GM12878 (cell line): ENCODE data around the gene SFT2D2. TPM values are rescaled to one million over a fixed set of nuclear protein-coding genes. Genes with fewer than 3 reads are reported as not detected.

Experiments used
- EED ChIP-seq: sonication (generic); IDR thresholded peaks from 2 replicates; pipeline ENCODE4 v1.6.1; 2016; ENCODE audit warnings: antibody characterized with exemption, low read depth
- FOXK2 ChIP-seq: fragments of 450-650 bp; IDR thresholded peaks from 2 replicates; pipeline ENCODE4 v1.6.1; 2017; ENCODE audit warnings: mild to moderate bottlenecking, moderate library complexity
- JUNB ChIP-seq: IDR thresholded peaks from 2 replicates; pipeline ENCODE4 v1.6.1; 2016; ENCODE audit warnings: antibody characterized with exemption, mild to moderate bottlenecking
- MEF2A ChIP-seq: IDR thresholded peaks from 2 replicates; pipeline ENCODE4 v1.6.1; 2011; ENCODE audit warnings: low read depth, mild to moderate bottlenecking, low read length, moderate library complexity; ENCODE audit not compliant: insufficient read depth
- MTA3 ChIP-seq: IDR thresholded peaks from 2 replicates; pipeline ENCODE4 v1.6.1; 2012; ENCODE audit warnings: low read length, inconsistent platforms, borderline replicate concordance
- NFIC ChIP-seq: IDR thresholded peaks from 2 replicates; pipeline ENCODE4 v1.6.1; 2012; ENCODE audit warnings: low read depth, mild to moderate bottlenecking, inconsistent platforms, low read length, moderate library complexity
- NR2C2 ChIP-seq: IDR thresholded peaks from 2 replicates; pipeline ENCODE4 v1.6.1; 2011; ENCODE audit warnings: borderline replicate concordance, low read depth; ENCODE audit not compliant: control insufficient read depth, insufficient read length
- RUNX3 ChIP-seq: IDR thresholded peaks from 2 replicates; pipeline ENCODE4 v1.6.1; 2012; ENCODE audit warnings: low read length, inconsistent platforms
- SPI1 ChIP-seq: IDR thresholded peaks from 2 replicates; pipeline ENCODE4 v1.6.1; 2011; ENCODE audit warnings: low read depth, mild to moderate bottlenecking, low read length, moderate library complexity, borderline replicate concordance; ENCODE audit not compliant: insufficient read depth
- SREBF2 ChIP-seq: IDR thresholded peaks from 2 replicates; pipeline ENCODE4 v1.6.1; 2012; ENCODE audit warnings: mild to moderate bottlenecking, low read length
- YBX1 ChIP-seq: fragments of 450-650 bp; IDR thresholded peaks from 2 replicates; pipeline ENCODE4 v1.6.1; 2016; ENCODE audit warnings: antibody characterized with exemption
- YY1 ChIP-seq: IDR thresholded peaks from 2 replicates; pipeline ENCODE4 v1.6.1; 2011; ENCODE audit warnings: low read depth, mild to moderate bottlenecking, low read length
- ZNF217 ChIP-seq: fragments of 450-650 bp; IDR thresholded peaks from 2 replicates; pipeline ENCODE4 v1.6.1; 2017; ENCODE audit warnings: antibody characterized with exemption, mild to moderate bottlenecking
- polyA plus RNA-seq, 11 experiments: library from polyadenylated mRNA; depleted of rRNA in 4 of 11; unstranded in 6 of 11; stranded (reverse) in 5 of 11; fragments of >200 nt; fragmentation: Nextera tagmentation in 4 of 11; fragmentation: Illumina TruSeq in 1 of 11; extraction: Ambion mirVana in 4 of 11; extraction: Trizol in 1 of 11; gene quantifications; 1 replicate in 1 of 11; 2 replicates in 10 of 11; pipeline versions ENCODE4 v1.2.1 to v1.2.3, GENCODE V29; 2011 to 2016; ENCODE audit warnings: inconsistent platforms in 2 of 11, missing spikeins in 2 of 11, low read depth in 1 of 11
- total RNA-seq, 4 experiments: library from RNA; depleted of rRNA in 3 of 4; stranded (reverse); fragments of >200 nt in 3 of 4; fragmentation: Illumina TruSeq in 1 of 4; extraction: Trizol in 1 of 4; gene quantifications; 2 replicates each; pipeline versions ENCODE4 v1.2.1 to v1.2.3, GENCODE V29; 2013 to 2021
- TF ChIP-seq, protein P1 (sequence below): fragments of 450-650 bp; IDR thresholded peaks from 2 replicates; pipeline ENCODE4 v1.6.1; 2017; ENCODE audit warnings: antibody characterized with exemption, mild to moderate bottlenecking, moderate library complexity
- TF ChIP-seq, protein P2 (sequence below): IDR thresholded peaks from 2 replicates; pipeline ENCODE4 v1.6.1; 2012; ENCODE audit warnings: low read depth, low read length, improper control_type of control experiment
- TF ChIP-seq, protein P3 (sequence below): fragments of 450-650 bp; IDR thresholded peaks from 2 replicates; pipeline ENCODE4 v1.6.1; 2017; ENCODE audit warnings: borderline replicate concordance

Gene SFT2D2
- total and polyA plus RNA-seq, 10 of the 15 experiments (the other 5 are each of a cell fraction or from before 2014, with no cell fraction given), result 5.6 to 49.6 (median 24.9) TPM

GRCh38 chr1:168273575-168273974 is 47.8 kb downstream of the SFT2D2 start (continued):
- TF ChIP-seq, protein P1, sequence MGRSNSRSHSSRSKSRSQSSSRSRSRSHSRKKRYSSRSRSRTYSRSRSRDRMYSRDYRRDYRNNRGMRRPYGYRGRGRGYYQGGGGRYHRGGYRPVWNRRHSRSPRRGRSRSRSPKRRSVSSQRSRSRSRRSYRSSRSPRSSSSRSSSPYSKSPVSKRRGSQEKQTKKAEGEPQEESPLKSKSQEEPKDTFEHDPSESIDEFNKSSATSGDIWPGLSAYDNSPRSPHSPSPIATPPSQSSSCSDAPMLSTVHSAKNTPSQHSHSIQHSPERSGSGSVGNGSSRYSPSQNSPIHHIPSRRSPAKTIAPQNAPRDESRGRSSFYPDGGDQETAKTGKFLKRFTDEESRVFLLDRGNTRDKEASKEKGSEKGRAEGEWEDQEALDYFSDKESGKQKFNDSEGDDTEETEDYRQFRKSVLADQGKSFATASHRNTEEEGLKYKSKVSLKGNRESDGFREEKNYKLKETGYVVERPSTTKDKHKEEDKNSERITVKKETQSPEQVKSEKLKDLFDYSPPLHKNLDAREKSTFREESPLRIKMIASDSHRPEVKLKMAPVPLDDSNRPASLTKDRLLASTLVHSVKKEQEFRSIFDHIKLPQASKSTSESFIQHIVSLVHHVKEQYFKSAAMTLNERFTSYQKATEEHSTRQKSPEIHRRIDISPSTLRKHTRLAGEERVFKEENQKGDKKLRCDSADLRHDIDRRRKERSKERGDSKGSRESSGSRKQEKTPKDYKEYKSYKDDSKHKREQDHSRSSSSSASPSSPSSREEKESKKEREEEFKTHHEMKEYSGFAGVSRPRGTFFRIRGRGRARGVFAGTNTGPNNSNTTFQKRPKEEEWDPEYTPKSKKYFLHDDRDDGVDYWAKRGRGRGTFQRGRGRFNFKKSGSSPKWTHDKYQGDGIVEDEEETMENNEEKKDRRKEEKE, result no peak
- no peak for TF ChIP-seq NR2C2
- peak; percentile 97 for TF ChIP-seq RUNX3
- TF ChIP-seq ZNF217, result no peak
- no peak for TF ChIP-seq SREBF2
- no peak for TF ChIP-seq YY1
- TF ChIP-seq MTA3, result no peak
- TF ChIP-seq, protein P2, sequence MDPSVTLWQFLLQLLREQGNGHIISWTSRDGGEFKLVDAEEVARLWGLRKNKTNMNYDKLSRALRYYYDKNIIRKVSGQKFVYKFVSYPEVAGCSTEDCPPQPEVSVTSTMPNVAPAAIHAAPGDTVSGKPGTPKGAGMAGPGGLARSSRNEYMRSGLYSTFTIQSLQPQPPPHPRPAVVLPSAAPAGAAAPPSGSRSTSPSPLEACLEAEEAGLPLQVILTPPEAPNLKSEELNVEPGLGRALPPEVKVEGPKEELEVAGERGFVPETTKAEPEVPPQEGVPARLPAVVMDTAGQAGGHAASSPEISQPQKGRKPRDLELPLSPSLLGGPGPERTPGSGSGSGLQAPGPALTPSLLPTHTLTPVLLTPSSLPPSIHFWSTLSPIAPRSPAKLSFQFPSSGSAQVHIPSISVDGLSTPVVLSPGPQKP, result no peak
- TF ChIP-seq, protein P3, sequence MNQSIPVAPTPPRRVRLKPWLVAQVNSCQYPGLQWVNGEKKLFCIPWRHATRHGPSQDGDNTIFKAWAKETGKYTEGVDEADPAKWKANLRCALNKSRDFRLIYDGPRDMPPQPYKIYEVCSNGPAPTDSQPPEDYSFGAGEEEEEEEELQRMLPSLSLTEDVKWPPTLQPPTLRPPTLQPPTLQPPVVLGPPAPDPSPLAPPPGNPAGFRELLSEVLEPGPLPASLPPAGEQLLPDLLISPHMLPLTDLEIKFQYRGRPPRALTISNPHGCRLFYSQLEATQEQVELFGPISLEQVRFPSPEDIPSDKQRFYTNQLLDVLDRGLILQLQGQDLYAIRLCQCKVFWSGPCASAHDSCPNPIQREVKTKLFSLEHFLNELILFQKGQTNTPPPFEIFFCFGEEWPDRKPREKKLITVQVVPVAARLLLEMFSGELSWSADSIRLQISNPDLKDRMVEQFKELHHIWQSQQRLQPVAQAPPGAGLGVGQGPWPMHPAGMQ, result no peak
- no peak for TF ChIP-seq SPI1
- peak; percentile 95 for TF ChIP-seq MEF2A
- no peak for TF ChIP-seq FOXK2
- TF ChIP-seq NFIC, result peak; percentile 83
- TF ChIP-seq EED, result no peak
- peak; percentile 46 for TF ChIP-seq JUNB
- no peak for TF ChIP-seq YBX1
